GM19043 (cell line): Measurements from ENCODE around the gene GCAT.

ENCODE experiments used
- ATAC-seq: cut with Tn5 transposase; IDR thresholded peaks from one replicate; pipeline ENCODE4 v1.9.1; 2021; ENCODE audit warnings: low read depth; ENCODE audit not compliant: unreplicated experiment

GCAT gene

DNA sequence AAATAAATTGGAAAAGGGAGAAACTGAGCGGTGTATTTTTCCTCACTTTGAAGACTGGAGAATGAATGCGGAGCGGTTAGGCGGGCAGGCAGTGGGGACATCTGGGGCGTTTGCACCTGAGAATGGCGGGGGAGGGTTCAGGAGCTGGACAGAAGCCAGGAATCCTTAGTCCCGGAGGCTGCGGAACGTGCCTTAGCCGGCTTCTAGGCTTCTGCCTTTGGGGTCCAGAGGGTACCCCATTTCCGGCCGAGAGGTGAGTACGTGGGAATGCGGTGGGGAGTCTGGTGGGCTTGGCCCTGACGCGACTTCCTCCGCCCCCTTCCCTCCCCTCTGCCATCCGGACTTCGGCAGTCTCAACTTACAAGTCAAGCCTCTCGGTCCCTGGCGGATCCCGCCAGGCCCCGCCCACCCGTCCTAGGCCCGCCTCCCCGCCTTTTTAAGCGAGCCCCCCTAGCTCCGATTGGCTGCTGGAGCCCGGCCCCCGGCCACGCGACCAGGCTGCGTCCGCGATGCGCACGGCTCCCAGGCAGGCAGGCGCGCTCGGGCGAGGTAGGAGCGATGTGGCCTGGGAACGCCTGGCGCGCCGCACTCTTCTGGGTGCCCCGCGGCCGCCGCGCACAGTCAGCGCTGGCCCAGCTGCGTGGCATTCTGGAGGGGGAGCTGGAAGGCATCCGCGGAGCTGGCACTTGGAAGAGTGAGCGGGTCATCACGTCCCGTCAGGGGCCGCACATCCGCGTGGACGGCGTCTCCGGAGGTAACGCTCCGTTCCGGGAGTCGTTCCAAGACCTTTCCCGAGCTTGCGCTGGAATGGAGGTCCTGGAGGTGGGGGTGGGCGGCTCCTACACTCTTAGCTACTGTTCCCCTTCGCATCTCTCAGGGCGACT, at the start of gene GCAT:
GCAT (plus strand) TSS at position 525 of the 884 bp plus-strand sequence; CDS start at position 559, 34 bp downstream.
- ATAC-seq, result peak; percentile 80

DNA sequence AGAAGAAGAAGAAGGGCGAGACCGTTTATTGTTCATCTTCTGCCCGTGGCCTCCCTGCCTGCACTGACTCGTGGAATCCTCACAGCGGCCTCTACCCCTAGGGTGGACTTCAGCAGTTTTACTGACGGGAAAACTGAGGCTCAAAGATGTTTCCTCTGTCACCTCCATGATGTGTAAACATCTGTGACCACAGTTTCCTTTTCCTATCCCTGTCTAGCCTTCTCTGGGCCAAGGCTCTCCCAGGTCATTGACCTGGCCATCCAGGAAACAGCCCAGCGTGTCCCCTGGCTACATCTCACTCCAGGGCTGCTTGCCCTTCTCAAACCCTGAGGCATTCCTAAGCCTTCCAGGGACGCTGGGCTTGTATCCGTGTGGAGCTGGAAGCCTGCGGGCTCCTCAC, 49.0 kb upstream of the GCAT start:
- ATAC-seq, result no peak

DNA sequence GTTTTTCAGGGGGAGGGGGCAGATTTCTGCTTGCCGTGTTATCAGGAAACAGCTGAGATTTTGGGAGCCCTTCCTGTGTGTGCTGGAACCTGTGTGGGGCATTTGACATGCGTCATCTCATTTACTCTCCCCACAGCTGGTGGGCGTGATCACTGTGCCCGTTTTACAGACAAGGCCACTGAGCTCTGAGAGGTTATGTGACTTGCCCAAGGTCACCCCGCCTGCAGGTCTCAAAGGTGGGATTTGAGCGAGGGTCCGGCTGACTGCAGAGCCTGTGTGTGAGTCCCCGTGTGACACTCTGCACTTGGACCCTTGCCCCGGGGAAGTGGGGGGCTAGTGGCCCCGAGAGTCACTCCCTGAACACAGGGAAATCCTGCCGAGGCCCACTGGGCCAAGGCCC, 48.5 kb upstream of the GCAT start:
- no peak for ATAC-seq

DNA sequence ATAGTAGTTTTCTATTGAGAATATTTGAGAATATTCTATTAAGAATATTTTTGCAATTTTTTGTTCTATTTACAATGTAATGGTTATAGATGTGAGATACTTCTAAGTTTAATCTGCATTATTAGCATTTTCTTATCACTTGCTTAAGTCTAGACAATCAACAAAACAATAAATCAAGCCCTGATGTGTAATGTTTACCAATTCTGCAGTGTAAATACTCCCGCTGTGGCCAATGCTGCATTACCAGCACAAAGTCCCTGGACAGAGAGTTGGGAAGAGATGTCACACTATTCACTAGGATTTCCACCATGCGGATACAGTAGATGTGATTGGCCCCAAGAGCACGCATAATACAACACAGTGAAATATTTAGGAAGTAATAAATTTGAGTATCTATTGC, 47.6 kb upstream of the GCAT start:
- ATAC-seq, result no peak

DNA sequence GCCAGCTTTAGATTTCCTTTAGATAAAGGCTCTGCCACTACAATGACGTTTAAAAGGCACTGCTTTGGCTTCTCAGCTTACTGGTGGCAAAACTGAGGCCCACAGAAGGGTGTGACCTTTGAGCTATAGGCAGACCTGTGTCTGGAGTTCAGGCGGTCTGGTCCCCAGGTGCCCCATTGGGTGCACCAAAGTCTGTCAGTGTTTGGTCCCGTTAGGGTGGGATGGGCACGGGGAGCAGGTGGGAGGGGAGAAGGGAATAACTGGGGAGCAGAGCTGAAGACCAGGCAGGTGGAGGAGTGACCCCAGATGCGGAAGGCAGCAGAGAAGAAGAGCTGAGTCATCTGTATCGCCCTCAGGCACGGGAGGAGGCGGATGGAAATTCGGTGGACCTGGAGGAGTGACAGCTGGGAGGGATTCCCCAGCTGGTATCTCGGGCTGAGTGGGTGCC, 45.3 kb upstream of the GCAT start:
- no peak for ATAC-seq

DNA sequence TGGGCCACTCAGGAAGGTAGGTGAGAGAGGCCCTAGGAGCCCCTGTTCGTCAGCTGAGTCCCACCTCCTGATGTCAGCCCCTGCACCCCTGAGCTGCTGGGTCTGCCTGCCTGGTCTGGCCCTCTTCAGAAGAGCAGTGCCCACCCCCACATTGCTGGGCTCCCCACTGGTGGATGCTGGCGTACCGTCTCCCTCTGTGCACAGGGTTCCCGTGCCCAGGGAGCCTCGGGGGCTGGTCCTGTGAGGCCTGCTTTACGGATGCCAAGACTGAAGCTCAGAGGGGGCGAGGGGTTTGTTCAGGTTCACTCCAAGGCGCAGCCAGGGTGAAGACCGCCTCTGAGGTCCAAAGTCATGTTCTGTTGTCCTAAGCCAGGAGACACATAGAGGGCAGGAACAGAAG, 44.7 kb upstream of the GCAT start:
- no peak for ATAC-seq

DNA sequence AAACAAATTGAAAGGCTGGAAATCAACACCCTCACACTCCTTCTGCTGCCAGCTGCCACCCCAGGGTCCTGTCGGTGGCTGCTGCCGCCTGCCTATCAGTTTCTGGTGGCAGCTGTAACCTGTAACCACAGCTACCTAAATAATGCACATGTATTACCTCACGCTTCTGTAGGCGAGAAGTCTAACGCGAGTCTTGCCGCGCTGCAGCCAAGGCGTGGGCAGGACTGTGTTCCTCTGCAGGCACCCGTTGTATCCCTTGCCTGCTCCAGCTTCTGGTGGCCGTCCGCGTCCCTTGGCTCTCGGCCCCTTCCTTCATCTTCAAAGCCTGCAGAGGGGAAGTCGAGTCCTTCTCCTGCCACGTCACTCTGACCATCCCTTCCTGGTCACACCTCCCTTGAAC, 44.1 kb upstream of the GCAT start:
- no peak for ATAC-seq

DNA sequence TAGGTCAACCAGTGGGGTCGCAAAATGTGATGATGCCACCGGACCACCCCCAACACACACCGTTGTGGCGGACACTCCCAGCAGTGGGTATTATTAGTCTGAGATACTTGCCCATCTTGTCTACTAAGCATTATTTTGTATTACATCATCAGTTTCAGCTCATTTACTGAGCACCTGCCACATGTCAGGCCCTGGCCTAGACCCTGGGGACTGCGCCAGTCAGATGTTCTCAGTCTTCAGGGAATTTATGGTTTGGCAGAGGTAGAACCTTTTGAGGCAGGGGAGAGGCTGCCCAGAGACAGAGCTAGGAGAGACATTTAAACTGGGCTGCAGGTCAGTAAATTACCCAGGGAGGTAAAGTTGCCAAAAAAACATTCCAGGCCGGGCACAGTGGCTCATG, 43.1 kb upstream of the GCAT start:
- no peak for ATAC-seq

DNA sequence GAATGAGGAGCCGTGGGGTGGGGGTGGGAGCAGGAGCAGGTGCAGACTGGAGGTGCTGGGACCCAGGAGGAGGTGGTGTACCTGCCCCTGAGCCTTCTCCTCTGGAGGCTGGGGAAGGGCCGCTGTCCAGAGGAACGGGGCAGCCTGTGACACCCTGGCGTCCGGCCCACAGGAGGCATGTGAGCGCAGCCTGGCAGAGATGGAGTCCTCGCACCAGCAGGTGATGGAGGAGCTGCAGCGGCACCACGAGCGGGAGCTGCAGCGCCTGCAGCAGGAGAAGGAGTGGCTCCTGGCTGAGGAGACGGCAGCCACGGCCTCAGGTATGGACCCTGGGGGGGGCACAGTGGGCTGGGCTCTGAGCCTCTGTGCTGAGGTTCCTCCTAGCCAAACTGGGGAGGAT, 42.2 kb upstream of the GCAT start:
- ATAC-seq, result no peak

DNA sequence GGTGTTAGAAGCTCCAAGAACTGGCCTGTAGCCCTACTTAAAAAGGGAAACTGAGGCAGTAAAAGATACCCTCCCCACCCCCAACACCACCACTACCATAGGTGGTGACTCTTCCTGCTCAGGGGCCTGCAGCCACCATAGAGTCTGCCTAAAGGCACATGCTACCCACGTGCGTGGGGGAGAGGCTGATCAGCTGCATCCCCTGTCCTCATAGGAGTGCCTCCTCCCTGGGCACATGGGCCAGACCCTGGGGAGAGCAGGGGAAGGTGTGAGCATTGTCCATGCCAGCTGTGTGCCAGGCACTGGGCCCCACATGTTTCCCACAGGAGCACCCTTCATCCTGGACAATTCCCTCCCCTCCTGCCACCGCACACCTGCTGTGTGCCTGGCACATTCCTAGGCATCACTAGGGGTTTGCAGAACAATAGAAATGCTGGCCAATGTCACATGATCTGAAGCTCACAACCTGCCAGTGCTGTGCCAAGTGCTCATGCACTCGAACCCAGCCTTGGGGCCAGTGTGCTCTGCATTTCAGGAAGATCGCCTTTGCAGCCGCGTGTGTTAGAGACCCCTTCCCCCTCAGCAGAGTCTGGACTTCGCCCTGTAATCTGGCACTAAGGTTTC, 41.7 kb upstream of the GCAT start:
- no peak for ATAC-seq

DNA sequence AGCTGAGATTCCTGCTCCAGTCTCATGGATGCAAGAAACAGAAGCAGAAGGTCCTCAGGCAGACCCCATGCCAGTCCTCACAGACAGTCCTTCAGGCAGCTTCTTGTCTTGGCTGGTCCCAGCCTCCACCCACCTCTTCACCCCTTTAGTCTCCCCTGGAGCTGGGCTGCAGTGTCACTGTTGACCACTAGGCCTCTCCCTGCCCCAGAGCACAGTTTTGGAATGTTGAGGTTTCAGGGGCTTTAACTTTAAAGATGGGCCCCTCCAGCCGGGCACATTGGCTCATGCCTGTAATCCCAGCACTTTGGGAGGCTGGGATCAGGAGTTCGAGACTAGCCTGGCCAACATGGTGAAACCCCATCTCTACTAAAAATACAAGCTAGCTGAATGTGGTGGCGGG, 39.5 kb upstream of the GCAT start:
- ATAC-seq, result no peak

DNA sequence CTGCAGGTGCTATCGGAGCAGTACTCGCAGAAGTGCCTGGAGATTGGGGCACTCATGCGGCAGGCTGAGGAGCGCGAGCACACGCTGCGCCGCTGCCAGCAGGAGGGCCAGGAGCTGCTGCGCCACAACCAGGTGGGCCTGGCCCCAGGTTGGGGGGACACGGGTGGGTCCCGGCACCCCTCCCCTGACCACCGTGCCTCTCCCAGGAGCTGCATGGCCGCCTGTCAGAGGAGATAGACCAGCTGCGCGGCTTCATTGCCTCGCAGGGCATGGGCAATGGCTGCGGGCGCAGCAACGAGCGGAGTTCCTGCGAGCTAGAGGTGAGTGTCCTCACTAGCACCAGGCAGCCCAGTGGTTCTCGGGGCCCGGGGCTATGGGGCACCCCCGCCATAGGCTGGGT, 38.7 kb upstream of the GCAT start:
- ATAC-seq, result no peak

DNA sequence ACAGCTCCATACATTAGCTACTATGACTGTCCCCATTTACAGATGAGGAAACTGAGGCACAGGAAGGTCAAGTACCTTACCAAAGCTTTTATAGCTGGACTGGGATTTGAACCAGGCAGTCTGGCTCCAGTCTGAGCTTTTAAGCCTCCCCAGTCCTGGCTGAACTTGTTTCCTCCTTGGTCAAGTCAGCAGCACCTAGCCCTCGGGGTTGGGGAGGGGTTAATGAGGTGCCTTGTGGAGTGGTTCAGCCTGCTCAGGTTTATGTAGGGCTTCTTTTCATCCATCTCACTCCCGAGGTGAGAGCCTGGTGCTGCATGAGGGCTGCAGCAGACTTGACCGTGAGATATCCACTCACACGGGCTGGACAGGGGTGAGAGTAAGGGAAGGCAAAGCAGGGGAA, 36.7 kb upstream of the GCAT start:
- no peak for ATAC-seq

DNA sequence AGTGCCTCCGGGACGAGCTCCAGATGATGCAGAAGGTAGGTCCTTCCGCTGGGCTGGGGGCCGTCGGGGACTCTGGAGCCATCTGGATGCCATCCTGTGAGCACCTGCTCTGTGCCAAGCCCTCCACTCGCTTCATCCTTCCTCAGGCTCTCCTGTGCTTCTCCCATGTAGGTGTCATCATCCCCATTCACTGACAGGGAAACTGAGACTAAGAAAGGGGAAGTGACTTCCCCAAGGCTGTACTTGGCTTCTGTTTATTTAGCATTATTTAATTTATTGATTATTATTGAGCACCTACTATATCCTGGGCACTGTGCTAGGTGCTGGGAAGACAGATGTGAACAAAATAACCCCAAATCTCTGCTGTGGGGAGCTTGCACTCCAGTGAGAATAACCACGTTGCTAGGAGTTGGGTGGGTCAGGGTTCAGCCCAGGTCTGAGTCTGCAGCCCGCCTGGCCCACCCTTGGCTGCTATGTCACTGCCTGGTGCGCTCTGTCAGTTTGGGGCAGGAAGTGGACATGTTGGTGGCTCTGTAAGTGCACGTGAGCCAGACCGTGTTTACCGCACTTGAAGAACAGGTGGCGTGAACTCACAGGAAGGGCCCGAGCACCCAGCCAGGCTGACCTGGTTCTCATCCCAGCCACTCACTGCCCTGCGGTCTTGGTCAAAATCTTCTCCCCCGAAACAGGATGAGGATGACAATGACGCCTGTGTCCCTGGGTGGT, 35.9 kb upstream of the GCAT start:
- ATAC-seq, result no peak

DNA sequence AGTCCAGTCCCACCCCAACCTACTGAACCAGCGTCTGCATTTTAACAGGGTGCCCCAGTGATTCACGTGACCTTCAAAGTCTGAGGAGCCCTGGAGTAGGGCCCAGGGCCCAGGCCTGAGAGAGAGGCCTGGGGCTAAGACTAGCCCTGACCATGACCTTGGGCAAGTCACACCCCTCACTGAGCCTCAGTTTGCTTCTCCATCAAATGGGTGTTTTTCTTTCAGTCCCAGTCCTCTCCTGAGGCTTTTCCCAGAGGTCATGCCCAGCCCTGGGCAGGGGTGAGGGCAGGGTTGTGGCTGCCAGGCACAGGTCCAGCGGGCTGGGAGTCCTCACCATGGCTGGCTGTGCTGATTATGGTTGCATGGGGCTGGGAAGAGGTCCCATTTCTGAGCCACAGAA, 33.0 kb upstream of the GCAT start:
- no peak for ATAC-seq

DNA sequence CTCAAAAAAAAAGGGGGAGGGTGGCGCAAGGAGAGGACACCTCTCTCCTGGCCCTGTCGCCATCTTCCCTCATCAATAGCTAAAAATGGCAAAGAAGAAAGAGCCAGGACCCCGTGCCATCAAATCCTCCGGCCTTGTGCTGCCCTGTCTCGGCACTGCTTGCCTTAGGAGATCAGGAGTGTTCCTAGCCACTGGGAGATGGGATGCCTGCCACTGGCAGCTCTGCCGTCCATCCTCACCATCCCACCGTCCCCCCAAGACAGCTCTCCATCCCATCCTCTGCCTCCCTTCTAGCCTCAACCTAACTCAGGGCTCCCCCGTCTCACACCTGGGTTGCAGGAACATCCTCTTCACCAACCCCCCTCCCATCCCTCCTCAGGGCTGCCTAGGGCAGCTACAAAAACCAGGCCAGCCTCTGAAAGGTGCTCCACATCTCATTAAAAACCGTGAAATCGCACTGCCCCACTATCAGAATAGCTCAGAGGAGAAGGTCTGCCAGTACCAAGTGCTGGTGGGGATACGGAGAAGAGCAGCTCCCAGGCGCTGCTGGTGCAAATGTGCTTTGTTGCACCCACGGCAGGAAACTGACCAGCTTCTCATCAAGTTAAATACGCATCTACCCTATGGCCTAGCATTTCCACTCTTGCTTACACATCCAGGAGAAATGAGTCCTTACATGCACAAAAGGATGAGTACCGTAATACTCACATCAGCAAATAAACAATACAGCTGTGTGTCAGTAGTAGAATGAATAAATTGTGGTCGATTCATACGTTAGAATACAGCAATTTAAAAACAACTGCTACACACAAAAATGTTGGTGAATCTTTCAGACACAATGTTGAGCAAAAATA, 31.7 kb upstream of the GCAT start:
- ATAC-seq, result no peak

DNA sequence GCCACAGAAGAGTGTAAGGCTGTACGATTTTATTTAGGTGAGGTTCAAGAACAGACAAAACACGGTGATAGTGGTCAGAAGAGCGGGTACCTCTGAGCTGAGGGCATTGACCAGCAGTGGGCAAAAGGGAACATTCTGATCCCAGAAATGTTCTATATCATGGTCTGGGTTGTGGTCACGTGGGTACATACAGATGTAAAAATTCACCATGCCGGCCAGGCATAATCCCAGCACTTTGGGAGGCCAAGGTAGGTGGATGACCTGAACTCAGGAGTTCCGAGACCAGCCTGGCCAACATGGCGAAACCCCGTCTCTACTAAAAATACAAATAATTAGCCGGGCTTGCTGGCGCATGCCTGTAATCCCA, 31.1 kb upstream of the GCAT start:
- no peak for ATAC-seq

DNA sequence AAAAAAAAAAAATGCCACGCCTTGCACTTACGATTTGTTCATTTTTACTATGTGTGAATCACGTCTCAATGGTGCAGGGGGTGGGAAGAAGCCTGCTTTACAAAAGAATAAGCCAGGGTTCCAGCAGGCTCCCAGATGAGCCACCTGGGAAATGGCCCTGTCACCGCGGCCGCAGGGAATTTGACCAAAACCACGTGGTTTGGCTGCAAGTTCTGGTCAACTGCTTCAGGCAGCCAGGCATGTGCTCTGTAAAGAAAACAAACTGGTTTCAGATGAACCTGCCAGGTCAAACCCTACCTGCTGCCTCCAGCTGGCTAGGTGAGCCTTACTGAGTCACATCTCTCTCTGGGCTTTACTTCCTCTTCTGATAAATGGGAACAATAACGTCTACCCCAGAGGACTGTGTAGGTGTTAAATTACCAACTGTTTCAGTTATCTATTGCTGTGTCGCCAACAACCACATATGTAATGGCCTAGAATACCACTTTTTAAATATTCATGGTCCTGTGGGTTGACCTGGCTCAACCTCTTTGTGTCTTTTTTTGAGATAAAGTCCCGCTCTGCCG, 30.5 kb upstream of the GCAT start:
- no peak for ATAC-seq

DNA sequence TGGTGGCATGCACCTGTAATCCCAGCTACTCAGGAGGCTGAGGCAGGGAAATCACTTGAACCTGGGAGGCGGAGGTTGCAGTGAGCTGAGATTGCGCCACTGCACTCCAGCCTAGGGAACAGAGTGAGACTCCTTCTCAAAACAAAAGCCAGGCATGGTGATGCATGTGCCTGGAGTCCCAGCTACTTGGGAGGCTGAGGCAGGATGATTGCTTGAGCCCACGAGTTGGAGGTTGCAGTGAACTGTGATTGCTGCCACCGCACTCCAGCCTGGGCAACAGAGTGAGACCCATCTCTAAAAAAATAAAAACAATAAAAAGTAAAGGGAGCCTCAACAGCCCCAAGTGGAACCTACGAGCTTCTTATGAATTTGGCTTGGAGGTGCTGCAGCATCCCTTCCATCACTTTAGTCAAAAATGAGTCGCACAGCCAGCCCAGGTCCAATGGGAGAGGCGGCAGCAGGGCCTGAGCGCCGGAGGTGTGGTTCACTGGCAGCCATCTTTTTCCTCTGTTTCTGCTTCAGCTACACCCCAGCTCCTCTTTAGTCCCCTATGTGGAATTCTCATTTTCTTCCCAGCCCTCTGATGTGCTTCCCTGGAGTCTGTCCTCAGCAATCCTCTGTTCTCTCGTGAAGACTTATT, 29.2 kb upstream of the GCAT start:
- no peak for ATAC-seq
